IPS-18c (cell line): ENCODE results near the gene PALLD.

Experiments
- H3K4me3 ChIP-seq: 2 replicates; pipeline ENCODE4 v1.7.0; 2013; ENCODE audit warnings: low read depth, mild to moderate bottlenecking, low read length, moderate library complexity; ENCODE audit not compliant: insufficient read depth
- H3K9me3 ChIP-seq: one replicate; pipeline ENCODE4 v1.6.1; 2013; ENCODE audit warnings: mild to moderate bottlenecking, low read length, moderate library complexity; ENCODE audit not compliant: control insufficient read depth, insufficient read depth

The PALLD gene

DNA sequence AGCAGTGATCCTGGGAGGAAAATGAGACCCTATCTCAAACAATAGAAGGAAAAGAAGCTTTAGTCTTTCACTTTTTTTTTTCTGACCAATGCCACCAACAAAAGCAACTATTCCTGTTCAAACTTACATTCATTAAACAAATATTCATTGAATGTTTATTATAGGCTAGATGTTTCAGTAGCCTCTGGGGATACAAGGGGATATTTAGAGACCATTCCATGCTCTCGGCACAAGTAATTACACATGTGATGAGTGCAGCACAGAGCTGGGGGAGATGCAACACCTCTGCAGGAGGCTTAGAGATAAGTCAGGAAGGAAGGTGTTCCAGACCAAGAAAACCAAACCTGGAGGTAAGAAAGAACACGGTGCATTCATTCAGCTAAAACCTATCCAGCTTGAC is 68.3 kb downstream of the PALLD start:
- Histone ChIP-seq H3K9me3 (no peaks in the 10 kb centered on the region), H3K4me3 (no peak overlapping the region)

DNA sequence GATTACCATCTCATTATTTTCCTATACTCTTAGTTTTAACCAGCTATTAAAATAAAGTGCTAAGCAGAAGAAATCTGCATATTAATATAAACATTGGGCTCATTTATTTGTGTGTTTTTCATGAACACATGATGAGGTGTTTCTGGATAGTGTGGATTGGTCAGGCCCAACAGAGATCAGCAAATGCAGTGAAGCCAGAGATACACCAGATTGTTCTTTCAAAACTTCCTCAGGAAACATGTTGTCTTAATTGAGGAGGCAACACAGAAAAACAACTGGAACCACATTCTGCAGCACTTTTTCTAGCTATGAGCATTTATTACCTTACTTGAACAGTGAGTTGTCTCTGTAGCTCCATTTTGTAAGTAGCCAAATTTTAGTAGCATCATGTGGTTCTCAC is 69.9 kb downstream of the PALLD start:
- Histone ChIP-seq H3K9me3 (no peaks in the 10 kb centered on the region), H3K4me3 (no peak overlapping the region)

DNA sequence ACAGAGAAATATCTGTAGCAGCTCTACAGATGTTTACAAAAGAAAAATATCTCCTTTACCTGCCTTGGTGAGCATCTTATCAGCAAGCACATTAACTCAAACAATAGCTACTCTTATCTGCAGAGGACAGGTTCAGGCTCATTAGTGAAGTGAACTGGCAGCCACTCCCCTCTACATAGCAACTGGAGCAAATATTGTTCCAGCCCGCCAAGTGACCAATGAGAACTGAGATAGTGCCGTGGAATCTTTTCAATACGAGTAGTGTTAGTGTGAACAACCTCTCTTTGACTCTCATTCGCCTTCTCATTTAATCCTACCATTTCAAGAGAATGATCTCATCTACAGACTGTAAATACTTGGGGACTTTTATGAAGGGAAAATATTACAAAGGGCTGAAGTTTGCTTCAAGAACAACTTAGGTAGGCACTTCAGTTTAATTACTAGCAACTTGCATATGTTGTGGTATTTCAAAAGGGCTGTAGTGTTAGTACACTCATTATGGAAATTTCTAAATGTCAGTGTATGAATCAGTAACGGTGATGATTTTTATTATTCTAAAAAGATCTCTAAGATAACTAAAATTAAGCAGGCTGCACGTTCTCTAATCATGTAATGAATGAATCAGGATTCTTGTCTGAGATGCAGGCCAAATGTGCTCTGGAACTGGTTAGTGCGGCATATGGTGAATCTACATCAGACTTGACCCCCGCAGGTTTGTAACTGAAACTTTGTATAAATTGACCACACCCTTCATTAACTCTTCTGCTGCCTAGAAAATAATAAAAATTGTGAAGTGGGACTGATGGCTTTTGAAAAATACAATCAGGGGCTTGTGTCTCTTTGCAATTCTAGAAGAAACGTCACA is 72.4 kb downstream of the PALLD start:
- H3K4me3 ChIP-seq, result no peak overlapping the region

DNA sequence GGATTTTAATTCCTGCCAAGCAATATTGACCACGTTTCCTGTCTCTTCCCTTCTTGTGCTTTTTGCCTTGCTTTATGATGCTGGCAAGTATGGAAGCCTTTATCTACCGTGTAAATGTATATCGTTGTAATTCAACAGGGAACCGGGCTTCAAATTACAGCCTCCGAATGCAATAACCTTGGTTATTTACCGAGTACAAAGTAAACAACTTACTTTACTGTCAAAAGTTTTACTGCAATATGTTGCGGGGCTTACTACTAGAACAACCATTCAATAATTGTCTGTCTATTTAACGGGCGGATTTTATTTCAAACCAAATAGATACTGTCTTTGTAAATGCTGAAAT is 73.1 kb downstream of the PALLD start:
- no peaks in the 10 kb centered on the region for H3K9me3 ChIP-seq
- H3K4me3 ChIP-seq, result no peak overlapping the region

More for the DNA sequence above, 72.4 kb downstream of the PALLD start:
- H3K9me3 ChIP-seq, result no peaks in the 10 kb centered on the region

DNA sequence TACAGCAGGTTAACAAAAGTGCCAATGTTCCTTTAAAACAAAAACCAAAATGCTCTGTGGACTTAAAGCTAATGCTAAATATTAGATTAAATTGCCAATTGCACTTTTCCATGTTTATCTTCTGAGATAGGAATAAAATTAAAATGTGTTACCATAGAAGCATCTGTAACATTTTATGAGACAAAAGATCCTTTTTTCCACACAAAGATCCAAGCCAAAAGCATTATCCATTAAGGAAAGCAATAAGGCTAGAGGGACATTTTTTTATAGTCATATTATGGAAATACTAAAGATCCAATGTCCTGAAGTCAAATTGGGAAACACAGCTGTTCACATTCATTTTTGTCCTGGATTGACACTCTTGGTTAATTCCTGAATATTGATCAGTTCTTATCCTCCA is 73.6 kb downstream of the PALLD start:
- Histone ChIP-seq H3K9me3 (no peaks in the 10 kb centered on the region), H3K4me3 (no peak overlapping the region)

DNA sequence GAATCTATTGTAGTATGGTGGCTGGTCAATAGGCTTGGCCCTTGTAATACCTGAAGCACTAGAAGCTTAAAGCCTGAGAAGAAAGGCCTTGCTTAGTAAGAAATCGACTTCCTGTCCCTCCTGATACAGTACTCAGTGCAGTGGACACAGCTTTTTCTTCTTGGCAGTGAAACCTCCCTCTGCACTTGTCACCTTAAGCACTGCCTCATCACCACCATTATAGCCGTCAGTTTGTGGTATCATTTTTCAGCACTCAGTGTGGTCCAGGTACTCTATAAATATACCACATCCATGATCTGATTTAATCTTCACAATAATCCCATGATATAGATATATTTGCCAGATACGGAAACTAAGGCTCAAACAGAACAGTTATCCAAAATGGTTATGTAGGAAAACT is 75.2 kb downstream of the PALLD start:
- Histone ChIP-seq H3K9me3 (no peaks in the 10 kb centered on the region), H3K4me3 (no peak overlapping the region)

DNA sequence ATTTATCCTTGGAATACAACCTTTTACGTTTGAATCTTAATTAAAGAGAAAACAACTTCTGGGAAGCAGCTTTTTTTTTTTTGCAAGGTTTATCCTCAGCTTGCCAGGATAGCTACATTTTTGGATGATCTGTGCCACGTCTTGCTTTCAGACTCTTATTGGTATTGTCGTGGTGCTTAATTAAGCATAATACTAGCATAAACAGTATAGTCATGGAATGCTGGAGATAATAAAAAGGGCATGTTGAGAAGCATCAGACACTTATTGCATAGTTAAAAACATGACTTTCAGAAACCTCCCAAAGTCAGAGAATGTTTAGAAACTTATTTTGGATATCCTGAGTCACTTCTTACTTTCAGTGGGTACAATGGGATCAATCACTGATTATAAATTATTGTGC is 77.0 kb downstream of the PALLD start:
- Histone ChIP-seq H3K4me3 (no peak overlapping the region), H3K9me3 (no peaks in the 10 kb centered on the region)

DNA sequence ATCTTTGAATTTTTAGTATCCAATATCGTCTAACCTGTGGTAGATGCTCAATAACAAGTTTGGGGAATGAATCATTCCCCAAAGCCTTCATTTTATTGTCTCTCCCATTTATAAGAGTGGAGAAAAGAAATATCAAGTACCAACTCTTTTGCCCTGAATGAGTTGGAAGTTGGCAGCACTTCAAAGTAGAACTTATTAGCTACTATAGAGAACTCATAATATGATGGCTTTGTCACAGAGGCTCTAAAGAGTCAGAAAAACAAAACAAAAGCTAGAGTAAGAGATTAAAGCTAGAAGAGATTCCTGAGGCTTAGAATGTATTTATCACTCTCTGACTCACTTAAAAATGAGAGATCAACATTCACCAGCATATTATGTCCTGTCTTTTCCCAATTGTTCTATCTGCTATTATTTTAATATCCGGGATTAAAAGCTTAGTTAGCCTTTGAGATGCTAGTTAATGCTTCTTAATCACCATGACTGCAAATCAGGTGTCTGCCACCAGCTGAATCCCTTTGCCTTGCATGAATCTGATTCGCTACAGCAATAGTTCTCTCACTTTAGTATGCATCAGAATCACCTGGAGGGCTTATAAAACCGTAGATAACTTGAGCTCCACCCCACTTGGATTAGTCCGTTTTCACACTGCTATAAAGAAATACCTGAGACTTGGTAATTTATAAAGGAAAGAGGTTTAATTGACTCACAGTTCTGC is 77.9 kb downstream of the PALLD start:
- Histone ChIP-seq H3K4me3 (no peak overlapping the region), H3K9me3 (no peaks in the 10 kb centered on the region)

DNA sequence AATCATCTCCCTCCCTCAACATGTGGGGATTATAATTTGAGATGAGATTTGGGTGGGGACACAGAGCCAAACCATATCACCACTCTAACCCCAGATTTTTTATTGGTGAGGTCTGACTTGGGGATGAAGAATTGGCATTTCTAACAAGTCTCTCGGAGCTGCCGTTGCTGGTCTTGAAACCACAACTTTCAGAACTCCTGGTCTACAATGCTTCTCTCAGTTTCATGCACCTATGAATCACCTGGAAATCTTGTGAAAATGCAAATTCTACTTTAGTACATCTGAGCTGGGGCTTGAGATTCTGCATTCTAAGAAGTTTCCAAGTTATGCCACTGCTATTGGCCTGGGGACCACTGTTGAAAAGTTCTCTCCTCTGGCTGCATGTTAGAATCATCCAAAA is 78.6 kb downstream of the PALLD start:
- Histone ChIP-seq H3K4me3 (no peak overlapping the region), H3K9me3 (no peaks in the 10 kb centered on the region)

DNA sequence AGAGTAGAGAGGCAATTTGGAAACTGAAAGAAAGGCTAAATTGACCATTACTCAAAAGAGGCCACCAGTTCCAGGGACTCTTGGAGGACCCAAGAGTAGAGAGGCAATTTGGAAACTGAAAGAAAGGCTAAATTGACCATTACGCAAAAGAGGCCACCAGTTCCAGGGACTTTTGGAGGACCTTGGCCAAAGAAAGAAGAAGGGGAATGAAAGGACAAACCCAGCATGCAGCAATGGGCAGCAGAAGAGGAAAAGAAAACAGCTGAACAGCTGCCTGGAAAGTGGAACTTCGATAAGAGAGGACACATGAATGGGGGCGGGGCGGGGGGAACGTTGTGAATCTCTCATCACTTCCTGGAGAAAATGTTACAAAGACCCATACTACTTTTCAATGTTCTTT is 80.8 kb downstream of the PALLD start:
- Histone ChIP-seq H3K4me3 (no peak overlapping the region), H3K9me3 (no peaks in the 10 kb centered on the region)

DNA sequence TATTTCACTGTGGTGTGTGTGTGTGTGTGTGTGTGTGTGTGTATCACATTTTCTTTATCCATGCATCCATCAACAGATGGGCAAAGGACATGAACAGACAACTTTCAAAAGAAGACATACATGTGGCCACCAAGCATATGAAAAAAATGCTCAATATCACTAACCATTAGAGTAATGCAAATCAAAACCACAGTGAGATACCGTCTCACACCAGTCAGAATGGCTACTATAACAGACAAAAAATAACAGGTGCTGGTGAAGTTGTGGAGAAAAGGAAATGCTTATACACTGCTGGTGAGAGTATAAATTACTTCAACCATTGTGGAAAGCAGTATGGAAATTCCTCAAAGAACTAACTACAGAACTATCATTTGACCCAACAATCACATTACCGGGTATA is 83.4 kb downstream of the PALLD start:
- no peak overlapping the region for H3K4me3 ChIP-seq
- no peaks in the 10 kb centered on the region for H3K9me3 ChIP-seq

DNA sequence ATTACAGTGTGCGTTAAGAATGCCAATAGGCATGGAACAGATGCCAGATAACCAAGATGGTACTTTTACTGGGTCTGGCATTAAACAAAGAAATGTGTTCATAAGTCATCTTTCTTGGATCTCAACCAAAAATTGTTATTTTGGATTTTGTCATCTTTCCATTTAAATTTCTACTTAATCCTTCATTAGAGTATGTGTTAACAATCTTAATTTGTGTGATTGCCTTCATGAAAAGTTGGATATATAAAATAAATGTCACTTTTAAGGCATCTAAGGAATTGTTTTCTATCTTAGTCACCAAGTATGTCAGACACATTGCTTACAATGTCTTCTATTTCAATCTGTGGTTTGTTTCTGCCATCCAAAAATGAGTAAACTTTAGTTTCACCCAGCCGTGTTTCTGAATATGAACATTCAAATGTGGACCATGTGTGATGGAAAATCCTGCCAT is 87.5 kb downstream of the PALLD start:
- no peaks in the 10 kb centered on the region for H3K9me3 ChIP-seq
- H3K4me3 ChIP-seq, result no peak overlapping the region

DNA sequence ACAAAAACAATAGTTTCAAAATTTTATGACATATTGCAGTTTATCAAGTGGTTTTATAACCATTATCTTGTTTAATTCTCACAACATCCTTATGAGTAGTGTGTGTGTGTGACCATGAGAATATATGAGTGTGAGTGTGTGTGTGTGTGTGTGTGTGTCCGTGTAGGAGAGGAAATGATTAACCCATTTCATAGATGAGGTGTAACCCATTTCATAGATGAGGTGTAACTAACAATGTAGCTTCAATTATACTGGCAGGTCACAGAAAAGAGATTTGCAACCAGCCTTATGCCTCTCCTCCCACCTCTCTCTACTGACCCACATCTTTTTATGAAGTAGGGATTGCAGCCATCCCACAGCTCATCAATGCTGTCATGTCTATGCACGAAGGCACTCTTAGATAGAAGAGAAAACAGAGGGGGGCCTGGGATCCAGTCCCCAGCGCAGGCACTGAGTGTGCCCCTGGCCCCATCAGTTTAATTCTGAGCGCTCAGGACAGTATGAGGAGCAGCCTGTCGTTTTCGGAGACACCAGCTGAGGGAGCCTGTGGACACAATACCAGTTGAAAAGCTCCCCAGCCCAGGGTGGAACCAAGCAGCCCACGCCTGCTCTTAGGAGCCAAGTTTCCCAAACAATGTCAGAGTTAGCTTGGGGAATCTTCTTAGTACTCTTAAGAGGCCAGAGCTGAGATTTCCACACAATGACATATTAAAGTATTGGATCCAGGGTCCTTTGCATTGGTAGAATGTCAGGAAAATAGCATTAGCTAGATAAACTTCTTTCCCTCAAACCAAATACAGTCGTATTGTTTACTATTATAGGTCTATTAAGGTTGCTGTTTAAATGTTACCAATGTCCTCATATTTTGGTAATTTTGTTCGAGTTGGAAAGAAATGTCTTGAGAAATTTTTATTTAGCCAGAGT is 88.6 kb downstream of the PALLD start:
- Histone ChIP-seq H3K4me3 (no peak overlapping the region), H3K9me3 (no peaks in the 10 kb centered on the region)

DNA sequence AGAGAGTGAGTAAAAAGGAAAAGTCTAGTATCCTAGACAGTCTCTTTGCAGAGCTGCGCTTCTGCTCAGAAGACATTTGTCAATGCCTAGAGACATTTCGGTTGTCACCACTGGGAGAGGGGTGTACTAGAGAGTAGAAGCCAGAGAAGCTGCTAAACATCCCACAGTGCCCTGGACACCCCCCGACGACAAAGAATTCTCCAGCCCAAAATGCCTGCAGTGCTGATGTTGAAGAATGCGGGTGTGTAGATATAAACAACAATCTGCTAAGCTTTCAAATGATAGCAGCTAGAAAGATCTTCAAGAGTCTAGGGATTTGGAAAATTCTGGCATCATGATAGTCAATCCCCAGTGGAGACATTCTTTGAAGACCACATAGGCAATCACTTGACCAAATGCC is 90.1 kb downstream of the PALLD start:
- Histone ChIP-seq H3K9me3 (no peaks in the 10 kb centered on the region), H3K4me3 (no peak overlapping the region)

DNA sequence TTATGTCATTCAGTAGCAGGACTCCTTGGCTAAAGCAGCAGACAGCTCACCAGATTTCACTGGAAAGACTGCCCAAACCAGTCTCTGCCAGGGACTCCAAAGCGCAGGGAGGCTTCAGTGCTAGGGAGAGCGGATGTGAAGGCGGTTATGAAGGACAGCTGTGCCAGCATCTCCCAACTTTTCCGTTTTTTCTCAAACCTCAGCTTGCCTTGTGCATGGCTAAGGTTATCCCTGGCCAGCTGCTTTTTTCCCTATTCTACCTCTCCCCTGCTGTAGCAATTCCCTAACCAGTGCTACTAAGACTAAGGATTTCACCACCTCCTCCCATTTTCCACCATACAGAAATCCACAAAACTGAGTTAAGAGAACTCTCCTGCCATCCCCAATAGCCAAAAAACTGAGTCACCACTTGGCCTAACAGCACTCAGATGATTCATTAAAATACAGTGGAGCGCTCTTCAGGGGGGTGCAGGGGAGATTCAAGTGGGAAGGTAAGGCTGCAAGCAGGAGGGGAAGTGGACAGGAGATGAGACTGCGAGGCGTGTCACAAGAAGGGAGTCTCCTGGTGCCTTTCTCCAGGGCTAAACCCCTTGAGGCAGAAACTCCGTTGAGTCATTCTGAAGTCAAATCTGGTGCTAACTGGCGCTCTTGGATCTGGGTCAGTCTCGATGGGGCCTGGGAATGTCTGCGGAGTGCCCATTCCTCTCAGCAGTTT is 90.7 kb downstream of the PALLD start:
- no peak overlapping the region for H3K4me3 ChIP-seq
- no peaks in the 10 kb centered on the region for H3K9me3 ChIP-seq

DNA sequence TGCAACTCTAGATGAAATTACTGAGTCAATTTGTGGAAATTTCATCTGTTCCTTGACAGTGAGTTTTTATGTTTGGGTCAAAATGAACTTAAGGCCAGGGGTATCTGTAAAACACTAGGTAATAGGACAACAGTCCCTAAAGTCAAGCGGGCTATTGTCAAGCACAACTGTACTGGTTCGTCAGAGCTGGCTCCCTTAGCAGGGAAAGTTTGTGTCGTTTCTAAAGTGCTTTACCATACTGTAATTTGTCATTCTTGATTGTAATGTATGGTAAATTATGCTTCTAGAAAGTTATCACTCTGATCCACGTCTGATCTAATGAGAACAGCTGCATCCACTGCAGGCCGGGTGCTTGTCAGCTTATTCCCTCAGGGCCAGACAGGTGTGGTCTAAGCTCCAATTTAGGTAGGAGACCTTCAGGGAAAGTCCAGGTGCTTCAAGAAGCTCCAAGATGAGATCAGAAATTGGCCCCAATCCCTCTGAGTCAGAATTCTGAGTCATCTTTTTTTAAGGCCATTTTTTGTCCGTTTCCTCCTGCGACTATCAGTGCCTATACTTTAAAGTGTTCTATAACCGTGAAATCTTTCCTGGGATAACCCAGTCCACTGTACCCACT is 92.2 kb downstream of the PALLD start:
- no peak overlapping the region for H3K4me3 ChIP-seq
- H3K9me3 ChIP-seq, result no peaks in the 10 kb centered on the region

DNA sequence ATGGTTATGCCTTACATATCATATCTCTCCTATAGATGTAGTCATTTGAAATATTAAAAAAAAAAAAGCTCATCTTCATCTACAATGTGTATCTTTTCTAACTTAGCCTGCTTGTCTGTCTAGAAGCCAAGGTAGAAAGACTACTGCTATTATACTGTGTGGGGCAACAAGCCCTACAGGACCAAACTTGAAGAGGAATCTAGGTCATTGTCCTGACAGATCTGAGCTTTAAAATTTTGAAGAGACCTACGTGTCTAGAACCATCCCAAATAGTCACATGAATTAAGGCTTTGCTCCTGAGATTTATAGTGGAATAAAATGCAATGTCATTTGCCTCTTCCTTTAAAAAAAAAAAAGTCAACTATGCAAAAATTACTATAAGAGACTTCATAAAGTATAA is 95.8 kb downstream of the PALLD start:
- Histone ChIP-seq H3K4me3 (no peak overlapping the region), H3K9me3 (no peaks in the 10 kb centered on the region)
